ENCODE data around the gene CLCN4.

The CLCN4 gene

DNA sequence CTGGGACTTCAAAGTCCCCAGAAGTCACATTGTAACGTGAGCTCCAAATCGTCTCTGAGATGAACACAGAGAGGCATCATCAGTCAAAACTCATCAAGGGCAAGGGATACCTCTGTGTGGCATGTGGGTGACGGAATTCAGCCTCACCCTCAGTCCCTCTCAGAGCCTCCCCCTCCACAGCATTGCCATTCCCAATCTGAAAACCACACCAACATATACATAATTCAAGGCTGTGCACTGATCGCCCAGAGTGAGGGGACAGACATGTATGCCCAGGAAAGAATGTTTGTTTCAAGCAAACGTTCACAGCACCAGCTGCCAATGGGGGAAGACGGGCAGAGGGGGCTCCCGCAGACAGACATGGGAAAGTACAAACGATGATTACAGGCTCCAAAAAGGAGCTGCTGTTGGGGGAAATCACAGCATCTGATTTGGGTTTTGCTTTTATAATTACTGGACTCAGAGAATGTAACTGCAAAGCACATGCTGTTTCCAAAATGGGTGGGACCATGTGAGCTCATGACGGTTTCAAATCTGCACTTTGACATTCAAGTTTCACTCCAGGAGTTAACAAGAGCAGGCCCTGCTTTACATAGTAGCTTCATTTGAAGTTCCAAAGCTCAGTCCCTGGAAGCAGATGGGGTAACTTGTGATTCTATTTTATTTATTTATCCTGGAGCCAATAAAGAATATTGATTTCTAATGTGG lies 88.3 kb downstream of the CLCN4 start:
- H2AFZ ChIP-seq (ENCODE audit: low read depth), result no peak overlapping the region
- H3K36me3 ChIP-seq (ENCODE audit: insufficient read depth), result no peaks in the 10 kb centered on the region
- H3K4me3 ChIP-seq (IDR thresholded peaks at IDR 0.05; ENCODE audit: insufficient read depth, low read depth, low read length), result no peak overlapping the region
- H3K4me1 ChIP-seq (ENCODE audit: low read depth, poor library complexity, severe bottlenecking), result no peaks in the 10 kb centered on the region
- no peak overlapping the region for H3K4me2 ChIP-seq
- H3K27me3 ChIP-seq (ENCODE audit: insufficient read depth, low read depth), result no peaks in the 10 kb centered on the region
- H3K27ac ChIP-seq, result no peak overlapping the region
- TF ChIP-seq, protein P1, sequence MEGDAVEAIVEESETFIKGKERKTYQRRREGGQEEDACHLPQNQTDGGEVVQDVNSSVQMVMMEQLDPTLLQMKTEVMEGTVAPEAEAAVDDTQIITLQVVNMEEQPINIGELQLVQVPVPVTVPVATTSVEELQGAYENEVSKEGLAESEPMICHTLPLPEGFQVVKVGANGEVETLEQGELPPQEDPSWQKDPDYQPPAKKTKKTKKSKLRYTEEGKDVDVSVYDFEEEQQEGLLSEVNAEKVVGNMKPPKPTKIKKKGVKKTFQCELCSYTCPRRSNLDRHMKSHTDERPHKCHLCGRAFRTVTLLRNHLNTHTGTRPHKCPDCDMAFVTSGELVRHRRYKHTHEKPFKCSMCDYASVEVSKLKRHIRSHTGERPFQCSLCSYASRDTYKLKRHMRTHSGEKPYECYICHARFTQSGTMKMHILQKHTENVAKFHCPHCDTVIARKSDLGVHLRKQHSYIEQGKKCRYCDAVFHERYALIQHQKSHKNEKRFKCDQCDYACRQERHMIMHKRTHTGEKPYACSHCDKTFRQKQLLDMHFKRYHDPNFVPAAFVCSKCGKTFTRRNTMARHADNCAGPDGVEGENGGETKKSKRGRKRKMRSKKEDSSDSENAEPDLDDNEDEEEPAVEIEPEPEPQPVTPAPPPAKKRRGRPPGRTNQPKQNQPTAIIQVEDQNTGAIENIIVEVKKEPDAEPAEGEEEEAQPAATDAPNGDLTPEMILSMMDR (conservative IDR thresholded peaks at IDR 0.05; ENCODE audit: low read depth, low read length), result no peak
- H3K79me2 ChIP-seq (ENCODE audit: insufficient read depth, low read depth), result no peaks in the 10 kb centered on the region
- H3K9ac ChIP-seq, result no peak overlapping the region
- no peaks in the 10 kb centered on the region for H4K20me1 ChIP-seq (ENCODE audit: insufficient read depth)

GRCh38 chrX:10245886-10246285 lies 89.1 kb downstream of the CLCN4 start:
- TF ChIP-seq, protein P1 (conservative IDR thresholded peaks at IDR 0.05; ENCODE audit: low read depth, low read length), result no peak
- Histone ChIP-seq H3K9ac (no peak overlapping the region), H3K79me2 (ENCODE audit: insufficient read depth, low read depth) (no peaks in the 10 kb centered on the region), H3K36me3 (ENCODE audit: insufficient read depth) (no peaks in the 10 kb centered on the region), H3K4me3 (IDR thresholded peaks at IDR 0.05; ENCODE audit: insufficient read depth, low read depth, low read length) (no peak overlapping the region), H3K27me3 (ENCODE audit: insufficient read depth, low read depth) (no peaks in the 10 kb centered on the region), H2AFZ (ENCODE audit: low read depth) (no peak overlapping the region), H3K27ac (no peak overlapping the region), H3K4me2 (no peak overlapping the region), H4K20me1 (ENCODE audit: insufficient read depth) (no peaks in the 10 kb centered on the region), H3K4me1 (ENCODE audit: low read depth, poor library complexity, severe bottlenecking) (no peaks in the 10 kb centered on the region)

DNA sequence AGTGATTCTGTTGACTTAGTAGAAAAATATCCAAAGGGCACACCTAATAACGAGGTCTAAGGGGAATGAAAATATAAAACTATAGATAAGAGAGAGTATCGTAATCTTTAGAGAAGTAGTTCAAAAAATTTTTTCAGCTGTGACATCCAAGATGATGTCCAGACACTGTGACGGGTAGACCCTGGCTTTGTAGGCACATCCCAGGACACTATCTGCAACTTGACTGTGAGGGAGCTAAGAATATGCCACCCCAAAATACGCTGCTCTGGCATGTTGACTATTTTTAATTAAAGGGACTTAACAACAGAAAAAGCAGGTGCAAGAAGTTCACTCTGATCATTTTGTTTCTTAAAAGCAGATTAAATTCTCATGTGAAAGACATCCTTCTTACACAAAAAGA lies 89.5 kb downstream of the CLCN4 start:
- Histone ChIP-seq H3K4me1 (ENCODE audit: low read depth, poor library complexity, severe bottlenecking) (no peaks in the 10 kb centered on the region), H3K4me2 (no peak overlapping the region), H3K9ac (no peak overlapping the region), H3K27me3 (ENCODE audit: insufficient read depth, low read depth) (no peaks in the 10 kb centered on the region), H3K27ac (no peak overlapping the region), H3K36me3 (ENCODE audit: insufficient read depth) (no peaks in the 10 kb centered on the region), H3K79me2 (ENCODE audit: insufficient read depth, low read depth) (no peaks in the 10 kb centered on the region), H3K4me3 (IDR thresholded peaks at IDR 0.05; ENCODE audit: insufficient read depth, low read depth, low read length) (no peak overlapping the region), H4K20me1 (ENCODE audit: insufficient read depth) (no peaks in the 10 kb centered on the region), H2AFZ (ENCODE audit: low read depth) (no peak overlapping the region)
- TF ChIP-seq, protein P1 (conservative IDR thresholded peaks at IDR 0.05; ENCODE audit: low read depth, low read length), result no peak

- H2AFZ ChIP-seq (ENCODE audit: low read depth), result no peak overlapping the region
- no peaks in the 10 kb centered on the region for H3K36me3 ChIP-seq (ENCODE audit: insufficient read depth)
- no peaks in the 10 kb centered on the region for H4K20me1 ChIP-seq (ENCODE audit: insufficient read depth)
- no peaks in the 10 kb centered on the region for H3K27me3 ChIP-seq (ENCODE audit: insufficient read depth, low read depth)
- no peaks in the 10 kb centered on the region for H3K4me1 ChIP-seq (ENCODE audit: low read depth, poor library complexity, severe bottlenecking)
- H3K4me3 ChIP-seq (IDR thresholded peaks at IDR 0.05; ENCODE audit: insufficient read depth, low read depth, low read length), result no peak overlapping the region
- no peaks in the 10 kb centered on the region for H3K79me2 ChIP-seq (ENCODE audit: insufficient read depth, low read depth)
- TF ChIP-seq, protein P1 (conservative IDR thresholded peaks at IDR 0.05; ENCODE audit: low read depth, low read length), result no peak
- no peak overlapping the region for H3K4me2 ChIP-seq
- H3K9ac ChIP-seq, result no peak overlapping the region
- H3K27ac ChIP-seq, result no peak overlapping the region
Observed at GRCh38 chrX:10246846-10247245, 90.1 kb downstream of the CLCN4 start.
